Keratinocyte (primary cell): ENCODE measurements around the gene GZMM. TPM values are rescaled to one million over a fixed set of nuclear protein-coding genes. Genes with fewer than 3 reads are reported as not detected.

Source experiments
- DNase-seq: peaks from one replicate; pipeline ENCODE4 v3.0.0-alpha.2; 2011; ENCODE audit warnings: low read depth, missing footprints, low spot score
- FAIRE-seq: peaks from 2 replicates; lab custom pipeline; 2011; peaks lifted over from hg19 to GRCh38; lab: Jason Lieb, UNC
- H2AFZ ChIP-seq: 2 replicates; pipeline ENCODE4 v1.6.0; 2012; ENCODE audit warnings: low read length, control low read depth, inconsistent platforms; ENCODE audit not compliant: control insufficient read depth
- H3K27ac ChIP-seq: 2 replicates; pipeline ENCODE4 v1.5.1; 2011; ENCODE audit warnings: low read length; ENCODE audit not compliant: control insufficient read depth, insufficient read depth
- H3K27me3 ChIP-seq: 3 replicates; pipeline ENCODE4 v1.6.0; 2011; ENCODE audit warnings: low read length; ENCODE audit not compliant: control insufficient read depth, insufficient read depth; ENCODE audit errors: extremely low read depth
- H3K36me3 ChIP-seq, 2 experiments: 2 replicates in 1 of 2; 3 replicates in 1 of 2; pipeline ENCODE4 v1.5.1; 2011; ENCODE audit warnings: low read length in 2 of 2, mild to moderate bottlenecking in 1 of 2; ENCODE audit not compliant: control insufficient read depth in 2 of 2, insufficient read depth in 2 of 2; ENCODE audit errors: extremely low read depth in 1 of 2
- H3K4me1 ChIP-seq: 3 replicates; pipeline ENCODE4 v1.5.1; 2011; ENCODE audit warnings: low read length; ENCODE audit not compliant: control insufficient read depth, insufficient read depth; ENCODE audit errors: extremely low read depth
- H3K4me2 ChIP-seq: 3 replicates; pipeline ENCODE4 v1.6.0; 2011; ENCODE audit warnings: low read depth, low read length; ENCODE audit not compliant: control insufficient read depth, insufficient read depth; ENCODE audit errors: extremely low read depth
- H3K4me3 ChIP-seq, 3 experiments: fragments of 200-600 bp in 1 of 3; sonication (generic) in 1 of 3; 2 replicates in 2 of 3; 3 replicates in 1 of 3; pipeline ENCODE4 v1.5.1; 2011 to 2016; ENCODE audit warnings: low read length in 3 of 3, mild to moderate bottlenecking in 3 of 3, control low read depth in 2 of 3, inconsistent platforms in 1 of 3, low read depth in 1 of 3, mixed read lengths in 1 of 3, mixed run types in 1 of 3, moderate library complexity in 1 of 3; ENCODE audit not compliant: control insufficient read depth in 2 of 3, insufficient read depth in 2 of 3; ENCODE audit errors: extremely low read depth in 1 of 3
- H3K79me2 ChIP-seq: 2 replicates; pipeline ENCODE4 v1.6.0; 2012; ENCODE audit warnings: low read length; ENCODE audit not compliant: control insufficient read depth, insufficient read depth
- H3K9ac ChIP-seq: 3 replicates; pipeline ENCODE4 v1.6.0; 2011; ENCODE audit warnings: low read length; ENCODE audit not compliant: control insufficient read depth, insufficient read depth; ENCODE audit errors: extremely low read depth
- H3K9me1 ChIP-seq: 3 replicates; pipeline ENCODE4 v1.6.0; 2011; ENCODE audit warnings: low read length; ENCODE audit not compliant: control insufficient read depth, insufficient read depth; ENCODE audit errors: extremely low read depth
- H3K9me3 ChIP-seq: 2 replicates; pipeline ENCODE4 v1.5.1; 2012; ENCODE audit warnings: low read depth, low read length; ENCODE audit not compliant: control insufficient read depth
- H4K20me1 ChIP-seq: 3 replicates; pipeline ENCODE4 v1.6.0; 2011; ENCODE audit warnings: low read length; ENCODE audit not compliant: control insufficient read depth, insufficient read depth; ENCODE audit errors: extremely low read depth
- EZH2 ChIP-seq: IDR thresholded peaks from one replicate; pipeline ENCODE4 v1.6.1; 2012; ENCODE audit warnings: inconsistent platforms, mild to moderate bottlenecking, low read length, moderate library complexity
- dilution Hi-C: fragments of 300-500 bp; cut with MboI; formaldehyde crosslinking; loops from one replicate; pipeline ENCODE4 v1.7.0; 2020; ENCODE audit warnings: low sequenced_read_pairs; ENCODE audit not compliant: extremely low pct_ligation_motif_present
- polyA plus RNA-seq, 5 experiments: library from polyadenylated mRNA; depleted of rRNA in 3 of 5; stranded (reverse) in 3 of 5; stranded (forward) in 1 of 5; unstranded in 1 of 5; fragments of >200 nt; gene quantifications; 1 replicate in 1 of 5; 2 replicates in 3 of 5; 3 replicates in 1 of 5; pipeline versions ENCODE4 v1.2.1 to v1.2.3, GENCODE V29; 2011 to 2012; ENCODE audit warnings: missing spikeins in 2 of 5, low read depth in 1 of 5, low replicate concordance in 1 of 5
- TF ChIP-seq, protein P1 (sequence below), 3 experiments: IDR thresholded peaks in 1 of 3; conservative IDR thresholded peaks in 1 of 3; optimal IDR thresholded peaks in 1 of 3; 2 replicates in 2 of 3; 3 replicates in 1 of 3; pipeline versions ENCODE3 to v1.5.1; 2011; ENCODE audit warnings: low read length in 3 of 3, mild to moderate bottlenecking in 3 of 3, moderate library complexity in 2 of 3, control low read depth in 1 of 3, inconsistent platforms in 1 of 3; ENCODE audit not compliant: insufficient read depth in 2 of 3; ENCODE audit errors: extremely low read depth in 1 of 3

Gene GZMM
- polyA plus RNA-seq, 1 donor (not counting 4 experiments of a cell fraction or from before 2014, with no cell fraction given), result not detected

DNA sequence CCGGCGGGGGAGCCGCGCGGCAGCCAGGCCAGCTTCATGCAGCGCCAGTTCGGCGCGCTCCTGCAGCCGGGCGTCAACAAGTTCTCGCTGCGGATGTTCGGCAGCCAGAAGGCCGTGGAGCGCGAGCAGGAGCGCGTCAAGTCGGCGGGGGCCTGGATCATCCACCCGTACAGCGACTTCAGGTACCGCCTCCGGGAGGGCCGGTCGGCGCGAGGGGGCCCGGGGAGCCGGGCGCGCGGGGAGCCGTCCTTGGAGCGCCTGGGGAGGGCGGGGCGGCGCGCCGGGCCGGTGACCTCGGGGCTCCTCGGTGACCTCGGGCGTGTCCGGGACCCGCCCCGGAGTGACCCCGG, 46.5 kb downstream of the GZMM start:
- Histone ChIP-seq H3K9me1 (no peaks in the 10 kb centered on the region), H2AFZ (no peak overlapping the region), H3K9me3 (no peaks in the 10 kb centered on the region), H3K36me3 (no peaks in the 10 kb centered on the region), H3K4me3 (no peak overlapping the region), H3K9ac (no peak overlapping the region), H3K27ac (no peak overlapping the region), H3K4me1 (peaks cover 8% of the 10 kb centered on the region), H3K27me3 (peaks cover 51% of the 10 kb centered on the region), H4K20me1 (peaks cover 10% of the 10 kb centered on the region), H3K4me2 (peak overlapping the region; percentile 5), H3K79me2 (no peaks in the 10 kb centered on the region)
- TF ChIP-seq, protein P1, sequence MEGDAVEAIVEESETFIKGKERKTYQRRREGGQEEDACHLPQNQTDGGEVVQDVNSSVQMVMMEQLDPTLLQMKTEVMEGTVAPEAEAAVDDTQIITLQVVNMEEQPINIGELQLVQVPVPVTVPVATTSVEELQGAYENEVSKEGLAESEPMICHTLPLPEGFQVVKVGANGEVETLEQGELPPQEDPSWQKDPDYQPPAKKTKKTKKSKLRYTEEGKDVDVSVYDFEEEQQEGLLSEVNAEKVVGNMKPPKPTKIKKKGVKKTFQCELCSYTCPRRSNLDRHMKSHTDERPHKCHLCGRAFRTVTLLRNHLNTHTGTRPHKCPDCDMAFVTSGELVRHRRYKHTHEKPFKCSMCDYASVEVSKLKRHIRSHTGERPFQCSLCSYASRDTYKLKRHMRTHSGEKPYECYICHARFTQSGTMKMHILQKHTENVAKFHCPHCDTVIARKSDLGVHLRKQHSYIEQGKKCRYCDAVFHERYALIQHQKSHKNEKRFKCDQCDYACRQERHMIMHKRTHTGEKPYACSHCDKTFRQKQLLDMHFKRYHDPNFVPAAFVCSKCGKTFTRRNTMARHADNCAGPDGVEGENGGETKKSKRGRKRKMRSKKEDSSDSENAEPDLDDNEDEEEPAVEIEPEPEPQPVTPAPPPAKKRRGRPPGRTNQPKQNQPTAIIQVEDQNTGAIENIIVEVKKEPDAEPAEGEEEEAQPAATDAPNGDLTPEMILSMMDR (optimal IDR thresholded peaks at IDR 0.05 in 1 of 3, IDR thresholded peaks at IDR 0.05 in 1 of 3, conservative IDR thresholded peaks at IDR 0.05 in 1 of 3; ENCODE audit: extremely low read depth in 1 of 3, insufficient read depth in 2 of 3, low read length in 3 of 3), result no peak
- TF ChIP-seq EZH2, result no peak
- no peak for FAIRE-seq
- dilution Hi-C loops, result no loop called here
- DNase-seq, result no peak

DNA sequence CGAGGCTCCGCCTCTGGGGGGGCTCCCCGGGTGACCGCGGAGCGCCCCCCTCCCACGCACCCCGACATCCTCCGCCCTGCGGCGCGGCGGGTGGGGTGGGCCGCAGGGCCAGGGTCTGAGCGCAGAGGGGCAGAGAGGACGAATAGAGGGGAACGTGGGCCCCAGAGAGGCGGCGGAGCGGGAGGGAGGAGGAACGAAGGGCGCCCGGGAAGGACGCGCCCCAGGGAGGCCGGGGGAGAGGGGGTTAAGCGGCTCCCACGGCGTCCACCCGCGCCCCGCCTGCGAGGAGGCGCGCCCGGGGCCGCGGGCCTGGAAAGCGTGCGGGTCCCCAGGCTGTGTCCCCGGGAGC, 46.9 kb downstream of the GZMM start:
- peaks cover 8% of the 10 kb centered on the region for H4K20me1 ChIP-seq
- no peak for TF ChIP-seq EZH2
- TF ChIP-seq, protein P1 (optimal IDR thresholded peaks at IDR 0.05 in 1 of 3, IDR thresholded peaks at IDR 0.05 in 1 of 3, conservative IDR thresholded peaks at IDR 0.05 in 1 of 3; ENCODE audit: extremely low read depth in 1 of 3, insufficient read depth in 2 of 3, low read length in 3 of 3), result no peak
- H3K9ac ChIP-seq, result no peak overlapping the region
- FAIRE-seq, result no peak
- H3K27ac ChIP-seq, result no peak overlapping the region
- H3K4me1 ChIP-seq, result peaks cover 8% of the 10 kb centered on the region
- H3K9me3 ChIP-seq, result no peaks in the 10 kb centered on the region
- dilution Hi-C loops, result no loop called here
- no peak for DNase-seq
- H3K79me2 ChIP-seq, result no peaks in the 10 kb centered on the region
- peaks cover 52% of the 10 kb centered on the region for H3K27me3 ChIP-seq
- H3K9me1 ChIP-seq, result no peaks in the 10 kb centered on the region
- H3K4me2 ChIP-seq, result no peak overlapping the region
- H3K4me3 ChIP-seq, result no peak overlapping the region
- H3K36me3 ChIP-seq, result no peaks in the 10 kb centered on the region
- H2AFZ ChIP-seq, result no peak overlapping the region
